Lower lobe of right lung (tissue), 2 donors: Measurements from ENCODE around the gene CYTH1. TPM values are rescaled to one million over a fixed set of nuclear protein-coding genes. Genes with fewer than 3 reads are reported as not detected.

ENCODE experiments used
- ATAC-seq, 2 donors: fragments of 200-7000 bp; cut with Tn5 transposase; one replicate each; pipeline ENCODE4 v1.9.1; 2020 to 2022; ENCODE audit warnings: mild to moderate bottlenecking in 2 of 2, moderate library complexity in 2 of 2
- DNase-seq: peaks from one replicate; pipeline ENCODE4 v3.0.0-alpha.2; 2020
- H3K27ac ChIP-seq: fragments of 200-600 bp; one replicate; pipeline ENCODE4 v1.8.0; 2022
- H3K27me3 ChIP-seq: fragments of 200-600 bp; one replicate; pipeline ENCODE4 v1.8.0; 2022; ENCODE audit warnings: low read depth
- H3K36me3 ChIP-seq: fragments of 200-600 bp; one replicate; pipeline ENCODE4 v1.8.0; 2022; ENCODE audit warnings: mild to moderate bottlenecking
- H3K4me1 ChIP-seq: fragments of 200-600 bp; one replicate; pipeline ENCODE4 v1.8.0; 2022
- H3K4me3 ChIP-seq: fragments of 200-600 bp; one replicate; pipeline ENCODE4 v1.8.0; 2022; ENCODE audit warnings: mild to moderate bottlenecking
- H3K9me3 ChIP-seq: fragments of 200-600 bp; one replicate; pipeline ENCODE4 v1.8.0; 2022
- CTCF ChIP-seq: fragments of 200-600 bp; IDR thresholded peaks from one replicate; pipeline ENCODE4 v1.8.0; 2022; ENCODE audit warnings: antibody characterized with exemption, mild to moderate bottlenecking
- intact Hi-C: fragments of 100-400 bp; cut with DNase I; formaldehyde crosslinking; loops from one replicate; pipeline ENCODE4 v1.11.0; 2022
- total RNA-seq: library from RNA; stranded (reverse); fragmentation: NEBNext Ultra II Directional; extraction: Animal tissue kit (Norgen Biotek cat#: 25700); gene quantifications from one replicate; pipeline ENCODE4 v1.2.1, GENCODE V29; 2021
- donor health status: DM: no; HTN: yes; CAD: no; lungs with severe emphysema.

CYTH1 gene
- total RNA-seq, 1 donor from 2014 or later, result 110 TPM

GRCh38 chr17:78727057-78727456 lies 55.0 kb downstream of the CYTH1 start:
- Histone ChIP-seq H3K4me1 (peaks cover 66% of the 10 kb centered on the region), H3K27ac (no peak overlapping the region), H3K27me3 (no peaks in the 10 kb centered on the region), H3K36me3 (peaks cover 14% of the 10 kb centered on the region), H3K9me3 (no peaks in the 10 kb centered on the region), H3K4me3 (no peak overlapping the region)
- DNase-seq (no peak), ATAC-seq (no peak)
- TF ChIP-seq CTCF, result no peak
- intact Hi-C loops, result no loop called here

DNA sequence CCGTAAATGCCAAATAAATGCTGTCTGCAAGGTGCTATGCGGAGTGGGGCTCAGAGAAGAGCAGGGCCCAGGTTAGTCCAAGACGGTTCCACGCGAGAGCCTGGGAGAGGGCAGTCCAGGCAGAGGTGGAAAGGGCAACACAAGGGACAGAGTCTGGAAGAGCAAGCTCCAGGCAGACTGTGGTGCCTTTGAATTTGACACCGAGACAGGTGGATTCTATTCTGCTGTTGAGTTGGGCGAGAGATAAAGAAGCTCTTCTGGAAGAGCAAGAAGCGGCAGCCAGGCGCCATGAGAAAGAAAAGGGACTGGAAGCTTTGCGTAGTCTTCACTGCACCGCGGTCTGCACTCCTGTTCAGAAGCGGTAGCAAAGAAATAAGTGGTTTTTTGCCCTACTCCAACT lies 55.6 kb downstream of the CYTH1 start:
- no peak for TF ChIP-seq CTCF
- ATAC-seq (no peak), DNase-seq (no peak)
- Histone ChIP-seq H3K9me3 (no peaks in the 10 kb centered on the region), H3K4me3 (no peak overlapping the region), H3K4me1 (peaks cover 66% of the 10 kb centered on the region), H3K27ac (no peak overlapping the region), H3K36me3 (peaks cover 14% of the 10 kb centered on the region), H3K27me3 (no peaks in the 10 kb centered on the region)
- intact Hi-C loops, result no loop called here

- ATAC-seq, result no peak
- Histone ChIP-seq H3K36me3 (peaks cover 14% of the 10 kb centered on the region), H3K4me1 (peaks cover 69% of the 10 kb centered on the region)
Measured at GRCh38 chr17:78725448-78726021, 56.5 kb downstream of the CYTH1 start.

GRCh38 chr17:78724999-78725398 lies 57.1 kb downstream of the CYTH1 start:
- no peak for TF ChIP-seq CTCF
- Histone ChIP-seq H3K36me3 (peaks cover 14% of the 10 kb centered on the region), H3K27ac (no peak overlapping the region), H3K4me1 (peaks cover 73% of the 10 kb centered on the region), H3K9me3 (no peaks in the 10 kb centered on the region), H3K4me3 (no peak overlapping the region), H3K27me3 (no peaks in the 10 kb centered on the region)
- intact Hi-C loops, result no loop called here
- ATAC-seq (no peak), DNase-seq (no peak)

More at GRCh38 chr17:78725448-78726021, 56.5 kb downstream of the CYTH1 start:
- Histone ChIP-seq H3K27me3 (no peaks in the 10 kb centered on the region), H3K9me3 (no peaks in the 10 kb centered on the region), H3K4me3 (no peak overlapping the region), H3K27ac (no peak overlapping the region)
- intact Hi-C loops, result no loop called here
- no peak for TF ChIP-seq CTCF
- no peak for DNase-seq

DNA sequence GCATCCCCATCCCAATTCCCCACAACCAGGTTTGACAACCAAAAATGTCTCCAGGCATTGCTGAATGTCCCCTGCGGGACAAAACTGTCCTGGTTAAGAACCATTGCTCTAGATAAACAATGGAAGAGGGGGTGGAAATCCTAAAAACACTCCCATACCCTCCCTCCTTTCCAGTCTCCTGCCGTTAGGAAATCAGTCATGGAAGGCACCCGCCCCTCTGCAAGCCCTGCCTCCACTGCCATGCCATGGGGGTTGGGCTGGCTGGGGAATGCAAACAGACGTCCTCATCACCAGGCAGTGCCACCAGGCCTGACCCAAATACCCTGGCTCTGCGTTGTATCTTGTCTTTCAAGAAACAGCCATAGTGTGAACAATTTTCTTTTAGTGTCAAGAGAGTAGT lies 57.5 kb downstream of the CYTH1 start:
- ATAC-seq (peak; percentile 51 to 66), DNase-seq (no peak)
- Histone ChIP-seq H3K4me3 (no peak overlapping the region), H3K4me1 (peaks cover 74% of the 10 kb centered on the region), H3K9me3 (no peaks in the 10 kb centered on the region), H3K27ac (no peak overlapping the region), H3K27me3 (no peaks in the 10 kb centered on the region), H3K36me3 (peaks cover 14% of the 10 kb centered on the region)
- TF ChIP-seq CTCF, result no peak
- intact Hi-C loops, result no loop called here
